CD4-positive, alpha-beta memory T cell (primary cell): Measurements from ENCODE around the gene ITLN1. TPM values are rescaled to one million over a fixed set of nuclear protein-coding genes. Genes with fewer than 3 reads are reported as not detected.

Experiments
- CTCF ChIA-PET: fragments of 350-600 bp; sonication (Branson Sonifier 250); formaldehyde crosslinking; loops from one replicate; lab custom pipeline; 2021; ENCODE audit warnings: inconsistent platforms; ENCODE audit not compliant: partially characterized antibody; lab: Charles Lee
- POLR2A ChIA-PET: fragments of 350-600 bp; sonication (Branson Sonifier 250); formaldehyde crosslinking; loops from one replicate; lab custom pipeline; 2021; ENCODE audit not compliant: partially characterized antibody; lab: Charles Lee
- DNase-seq, 5 donors: peaks; one replicate each; pipeline versions ENCODE4 v3.0.0 to v3.0.0-alpha.2; 2020 to 2022; ENCODE audit warnings: mixed read lengths in 1 of 5
- H3K27ac ChIP-seq: one replicate; pipeline ENCODE4 v1.7.0; 2013; ENCODE audit warnings: low read depth, low read length
- H3K27me3 ChIP-seq: 2 replicates; pipeline ENCODE4 v1.7.0; 2013; ENCODE audit warnings: mild to moderate bottlenecking, low read length, moderate library complexity; ENCODE audit not compliant: insufficient read depth
- H3K36me3 ChIP-seq: 2 replicates; pipeline ENCODE4 v1.7.0; 2013; ENCODE audit warnings: mild to moderate bottlenecking, low read length, moderate library complexity; ENCODE audit not compliant: insufficient read depth
- H3K4me1 ChIP-seq: 2 replicates; pipeline ENCODE4 v1.7.0; 2013; ENCODE audit warnings: mild to moderate bottlenecking, low read length, moderate library complexity; ENCODE audit not compliant: insufficient read depth
- H3K4me3 ChIP-seq, 2 donors: one replicate each; pipeline ENCODE4 v1.7.0; 2013; ENCODE audit warnings: low read length in 2 of 2, mild to moderate bottlenecking in 1 of 2
- H3K9me3 ChIP-seq, 2 donors: one replicate each; pipeline ENCODE4 v1.7.0; 2013; ENCODE audit warnings: low read length in 2 of 2, control low read depth in 1 of 2; ENCODE audit not compliant: control insufficient read depth in 1 of 2
- H3K27ac Mint-ChIP-seq, 7 donors: one replicate each; pipeline ENCODE4 v1.8.0; 2020 to 2021; ENCODE audit warnings: mixed read lengths in 7 of 7, mild to moderate bottlenecking in 6 of 7, inconsistent platforms in 3 of 7, moderate library complexity in 3 of 7
- H3K27me3 Mint-ChIP-seq, 2 donors: one replicate each; pipeline ENCODE4 v1.8.0; 2020 to 2021; ENCODE audit warnings: mixed read lengths in 2 of 2
- H3K36me3 Mint-ChIP-seq, 2 donors: one replicate each; pipeline ENCODE4 v1.8.0; 2020 to 2021; ENCODE audit warnings: mixed read lengths in 2 of 2, inconsistent platforms in 1 of 2, mild to moderate bottlenecking in 1 of 2
- H3K4me1 Mint-ChIP-seq, 4 donors: one replicate each; pipeline ENCODE4 v1.8.0; 2020 to 2021; ENCODE audit warnings: mixed read lengths in 4 of 4, mild to moderate bottlenecking in 1 of 4
- H3K4me3 Mint-ChIP-seq, 8 donors: one replicate each; pipeline ENCODE4 v1.8.0; 2020 to 2021; ENCODE audit warnings: mixed read lengths in 8 of 8, mild to moderate bottlenecking in 7 of 8, moderate library complexity in 6 of 8, inconsistent platforms in 3 of 8
- H3K9me3 Mint-ChIP-seq, 8 donors: one replicate each; pipeline ENCODE4 v1.8.0; 2020 to 2021; ENCODE audit warnings: mixed read lengths in 8 of 8, mild to moderate bottlenecking in 5 of 8, inconsistent platforms in 3 of 8, moderate library complexity in 1 of 8
- intact Hi-C: fragments of 100-400 bp; cut with micrococcal nuclease; formaldehyde crosslinking; loops from one replicate; pipeline ENCODE4 v1.15.1; 2023
- polyA plus RNA-seq, 2 donors: library from polyadenylated mRNA; unstranded; fragments of 300-500 nt; fragmentation: Illumina TruSeq; gene quantifications; one replicate each; pipeline ENCODE4 v1.2.3, GENCODE V29; 2021
- total RNA-seq, 2 experiments: library from RNA; stranded (reverse); gene quantifications; one replicate each; pipeline ENCODE4 v1.2.3, GENCODE V29; 2021

The ITLN1 gene
- total and polyA plus RNA-seq, 4 experiments from 2014 or later = not detected

DNA sequence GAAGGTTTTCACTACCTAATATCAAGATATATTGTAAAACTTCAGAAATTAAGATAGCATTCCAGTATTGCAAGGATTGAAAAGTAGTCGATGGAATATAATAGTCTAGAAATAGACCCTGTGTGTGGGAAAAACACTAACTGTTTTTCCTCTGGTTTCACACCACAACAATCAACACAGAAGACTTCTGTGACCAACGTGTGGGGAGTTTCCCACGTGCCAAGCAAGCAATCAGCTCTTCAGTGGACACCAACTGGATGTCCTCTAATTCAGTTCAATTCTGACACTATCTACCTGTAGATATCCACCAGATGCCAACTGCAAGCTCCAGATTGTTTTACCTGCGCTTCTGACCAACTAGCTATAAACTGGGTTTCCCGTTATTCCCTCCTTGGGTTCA lies 34.4 kb downstream of the ITLN1 start:
- no peak for DNase-seq
- Histone ChIP-seq H3K4me1 (peaks cover 7% of the 10 kb centered on the region), H3K27ac (no peak overlapping the region), H3K4me3 (no peak overlapping the region), H3K36me3 (no peaks in the 10 kb centered on the region), H3K9me3 (no peaks in the 10 kb centered on the region), H3K27me3 (no peaks in the 10 kb centered on the region)
- ChIA-PET CTCF (interaction anchor here (0.7 to 7.3 kb wide), 4 partner anchors 15 to 101 kb away, joined by 3 to 43 read pairs (median 6); no protein-coding TSS in a partner anchor), POLR2A (no interaction called here)
- Mint-ChIP-seq H3K27ac (no peak overlapping the region), H3K9me3 (peaks cover 0 to 2% (median 0%) of the 10 kb centered on the region in 8 donors), H3K4me3 (no peak overlapping the region), H3K4me1 (peaks cover 0 to 2% (median 0%) of the 10 kb centered on the region in 4 donors), H3K27me3 (peaks cover 0 to 5% of the 10 kb centered on the region in 2 donors), H3K36me3 (no peaks in the 10 kb centered on the region)
- intact Hi-C loops = no loop called here

DNA sequence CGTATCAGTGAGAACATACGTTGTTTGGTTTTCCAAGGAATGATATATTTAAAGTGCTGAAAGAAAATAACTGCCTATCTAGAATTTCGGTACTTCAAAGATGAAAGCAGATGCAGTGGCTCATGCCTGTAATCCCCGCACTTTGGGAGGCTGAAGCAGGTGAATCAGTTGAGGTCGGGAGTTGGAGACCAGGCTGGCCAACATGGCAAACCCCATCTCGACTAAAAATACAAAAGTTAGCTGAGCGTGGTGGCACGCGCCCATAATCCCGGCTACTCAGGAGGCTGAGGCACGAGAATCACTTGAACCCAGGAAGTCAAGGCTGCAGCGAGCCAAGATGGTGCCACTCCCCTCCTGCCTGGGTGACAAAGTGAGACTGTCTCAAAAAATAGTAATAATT lies 38.7 kb downstream of the ITLN1 start:
- Histone ChIP-seq H3K9me3 (no peaks in the 10 kb centered on the region), H3K27me3 (no peaks in the 10 kb centered on the region), H3K4me1 (no peaks in the 10 kb centered on the region), H3K27ac (no peak overlapping the region), H3K36me3 (no peaks in the 10 kb centered on the region), H3K4me3 (no peak overlapping the region)
- DNase-seq = no peak
- POLR2A ChIA-PET = no interaction called here
- CTCF ChIA-PET = interaction anchor here (2.3 to 3.3 kb wide), 2 partner anchors 12 to 106 kb away, joined by 7 to 12 read pairs; no protein-coding TSS in a partner anchor
- no peak overlapping the region for H3K27ac Mint-ChIP-seq
- intact Hi-C loops = no loop called here
- peaks cover 0 to 2% (median 0%) of the 10 kb centered on the region in 8 donors for H3K9me3 Mint-ChIP-seq
- no peaks in the 10 kb centered on the region for H3K36me3 Mint-ChIP-seq
- H3K27me3 Mint-ChIP-seq = peaks cover 1 to 7% of the 10 kb centered on the region in 2 donors
- peaks cover 0 to 3% (median under 1%) of the 10 kb centered on the region in 4 donors for H3K4me1 Mint-ChIP-seq
- no peak overlapping the region for H3K4me3 Mint-ChIP-seq

DNA sequence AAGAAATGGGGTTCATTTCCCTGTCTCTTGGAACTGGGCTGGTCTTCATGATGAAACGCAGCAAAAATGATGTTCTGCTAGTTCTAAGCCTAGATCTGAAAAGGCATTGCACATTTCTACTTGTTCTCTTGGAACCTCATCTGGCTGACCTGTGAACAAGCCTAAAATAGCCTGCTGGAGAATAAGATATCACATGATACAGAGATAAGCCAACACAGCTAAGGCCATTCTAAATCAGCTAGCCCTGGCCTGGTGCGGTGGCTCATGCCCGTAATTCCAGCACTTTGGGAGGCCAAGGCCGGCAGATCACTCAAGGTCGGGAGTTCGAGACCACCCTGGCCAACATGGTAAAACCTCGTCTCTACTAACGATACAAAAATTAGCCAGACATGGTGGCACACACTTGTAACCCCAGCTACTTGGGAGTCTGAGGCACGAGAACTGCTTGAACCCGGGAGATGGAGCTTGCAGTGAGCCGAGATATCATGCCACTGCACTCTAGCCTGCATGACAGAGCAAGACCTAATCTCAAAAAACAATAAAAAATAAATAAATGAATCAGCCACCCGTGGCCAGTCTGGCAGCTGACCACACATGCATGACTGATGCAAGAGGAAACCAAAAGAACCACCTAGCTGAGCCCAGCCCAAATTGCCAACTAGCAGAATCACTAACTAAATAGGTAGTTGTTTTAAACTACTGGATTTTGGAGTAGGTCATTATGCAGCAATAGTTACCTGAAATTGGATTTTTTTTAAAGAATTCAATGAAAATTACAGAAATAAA lies 40.3 kb downstream of the ITLN1 start:
- H3K9me3 Mint-ChIP-seq = peaks cover 0 to 2% (median 0%) of the 10 kb centered on the region in 8 donors
- Histone ChIP-seq H3K9me3 (no peaks in the 10 kb centered on the region), H3K4me3 (no peak overlapping the region), H3K4me1 (peaks cover 2% of the 10 kb centered on the region), H3K27ac (no peak overlapping the region), H3K27me3 (no peaks in the 10 kb centered on the region), H3K36me3 (no peaks in the 10 kb centered on the region)
- intact Hi-C loops = no loop called here
- H3K36me3 Mint-ChIP-seq = no peaks in the 10 kb centered on the region
- H3K4me1 Mint-ChIP-seq = peaks cover 3 to 6% (median 4%) of the 10 kb centered on the region in 4 donors
- peaks cover 1 to 7% of the 10 kb centered on the region in 2 donors for H3K27me3 Mint-ChIP-seq
- CTCF ChIA-PET = interaction anchor here (1.0 to 1.6 kb wide), 5 partner anchors 8 to 107 kb away, joined by 3 to 6 read pairs (median 3); no protein-coding TSS in a partner anchor
- POLR2A ChIA-PET = interaction anchor here (1.2 to 1.4 kb wide), 2 partner anchors 49 to 133 kb away, joined by 3 to 4 read pairs; partner anchors contain the start of genes CD48 and LY9
- no peak for DNase-seq
- peak overlapping the region in 1 of 8 donors; percentile 6 for H3K4me3 Mint-ChIP-seq
- no peak overlapping the region for H3K27ac Mint-ChIP-seq

DNA sequence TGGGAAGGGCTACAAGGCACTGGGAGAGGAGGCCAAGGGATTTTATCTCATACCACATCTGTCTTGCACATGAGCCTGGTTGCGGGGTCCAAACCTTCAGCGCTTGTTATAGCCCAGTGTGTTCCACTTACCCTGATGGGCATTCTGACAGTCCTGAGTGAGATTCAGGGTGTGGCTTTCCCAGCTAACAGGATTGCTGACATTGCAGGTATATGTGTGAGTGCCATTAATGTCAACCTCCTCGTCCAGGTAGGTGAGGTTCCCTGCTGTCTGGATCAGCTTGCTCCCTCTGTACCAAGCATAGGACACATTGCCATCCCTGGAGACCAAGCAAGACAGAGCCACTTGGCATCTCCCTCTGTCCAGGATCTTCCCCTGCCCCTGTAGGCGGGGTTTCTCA lies 43.9 kb downstream of the ITLN1 start:
- intact Hi-C loops = no loop called here
- Mint-ChIP-seq H3K4me1 (peaks cover 35 to 40% (median 38%) of the 10 kb centered on the region in 4 donors), H3K9me3 (no peaks in the 10 kb centered on the region), H3K27me3 (peaks cover 1 to 2% of the 10 kb centered on the region in 2 donors), H3K27ac (no peak overlapping the region), H3K36me3 (no peaks in the 10 kb centered on the region), H3K4me3 (no peak overlapping the region)
- no peak for DNase-seq
- Histone ChIP-seq H3K27me3 (no peaks in the 10 kb centered on the region), H3K36me3 (no peaks in the 10 kb centered on the region), H3K4me3 (no peak overlapping the region), H3K4me1 (peaks cover 37% of the 10 kb centered on the region), H3K9me3 (no peaks in the 10 kb centered on the region), H3K27ac (no peak overlapping the region)
- ChIA-PET CTCF (interaction anchor here (1.4 to 10.9 kb wide), 4 partner anchors 9 to 112 kb away, joined by 4 to 369 read pairs (median 6); partner anchors contain the start of gene ITLN2), POLR2A (interaction anchor here (1.0 kb wide), 1 partner anchor 36 kb away, joined by 3 read pairs; no protein-coding TSS in a partner anchor)

DNA sequence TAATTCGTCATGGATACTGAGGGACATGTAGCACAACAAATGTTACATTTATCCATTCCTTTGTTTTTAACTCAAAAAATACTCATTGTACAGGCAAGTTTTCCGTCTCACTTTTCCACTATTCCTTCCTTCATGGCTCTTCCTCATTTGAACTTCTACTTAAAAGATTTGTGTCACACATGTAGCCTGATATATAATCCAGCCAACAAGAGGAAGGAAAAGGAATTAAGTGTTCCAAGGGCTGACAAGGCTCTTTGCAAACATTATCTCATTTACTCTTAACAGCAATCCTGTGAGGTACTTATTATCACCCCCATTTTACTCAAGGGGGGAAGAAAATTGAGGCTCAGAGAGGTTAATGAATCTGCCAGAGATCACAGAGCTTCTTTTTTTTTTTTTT lies 45.2 kb downstream of the ITLN1 start:
- no peak for DNase-seq
- H3K9me3 Mint-ChIP-seq = no peaks in the 10 kb centered on the region
- H3K4me3 Mint-ChIP-seq = peak overlapping the region in 1 of 8 donors; percentile 31
- no peak overlapping the region for H3K27ac ChIP-seq
- intact Hi-C loops = loop anchor here (5.0 kb wide), 1 partner anchor 258 kb away; the partner anchor contains the start of gene KLHDC9
- H3K36me3 Mint-ChIP-seq = no peaks in the 10 kb centered on the region
- no peak overlapping the region for H3K4me3 ChIP-seq
- ChIA-PET POLR2A (interaction anchor here (0.6 to 7.4 kb wide), 3 partner anchors 42 to 363 kb away, joined by 3 to 85 read pairs (median 3); partner anchors contain the start of gene LY9), CTCF (interaction anchor here (0.7 to 10.9 kb wide), 4 partner anchors 42 to 132 kb away, joined by 3 to 369 read pairs (median 94); partner anchors contain the start of genes ITLN1 and ITLN2)
- H3K4me1 Mint-ChIP-seq = peaks cover 41 to 53% (median 49%) of the 10 kb centered on the region in 4 donors
- H3K36me3 ChIP-seq = no peaks in the 10 kb centered on the region
- peaks cover 1 to 2% of the 10 kb centered on the region in 2 donors for H3K27me3 Mint-ChIP-seq
- no peaks in the 10 kb centered on the region for H3K27me3 ChIP-seq
- H3K27ac Mint-ChIP-seq = peak overlapping the region in 6 of 7 donors; percentile 3 to 99 (median 72)
- peaks cover 48% of the 10 kb centered on the region for H3K4me1 ChIP-seq
- H3K9me3 ChIP-seq = no peaks in the 10 kb centered on the region

DNA sequence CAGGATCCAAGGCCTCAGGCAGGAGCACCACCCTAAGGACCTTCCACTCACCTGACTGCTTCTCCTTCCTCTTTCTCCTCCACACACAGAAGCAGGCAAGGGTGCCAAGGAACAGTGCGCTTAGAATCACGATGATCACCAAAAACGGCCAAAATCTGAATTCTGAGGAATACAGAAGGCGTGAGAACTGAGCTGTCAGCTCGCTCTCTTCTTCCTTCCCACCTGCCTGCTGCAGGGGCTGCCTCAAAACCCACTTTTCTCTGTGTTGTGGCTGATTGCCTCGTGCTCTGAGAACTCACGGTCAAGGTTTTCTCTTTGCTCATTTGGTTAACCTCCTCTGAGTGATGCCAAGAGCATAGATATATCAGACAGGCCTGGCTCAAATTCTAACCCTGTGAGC lies 46.1 kb downstream of the ITLN1 start:
- H3K36me3 ChIP-seq = no peaks in the 10 kb centered on the region

More for the DNA sequence above, 46.1 kb downstream of the ITLN1 start:
- peak in 1 of 5 donors; percentile 21 for DNase-seq
- H3K27me3 Mint-ChIP-seq = peaks cover 1 to 2% of the 10 kb centered on the region in 2 donors
- H3K9me3 Mint-ChIP-seq = no peaks in the 10 kb centered on the region
- H3K9me3 ChIP-seq = no peaks in the 10 kb centered on the region
- H3K4me3 Mint-ChIP-seq = peak overlapping the region in 7 of 8 donors; percentile 17 to 88 (median 71)
- ChIA-PET POLR2A (interaction anchor here (2.1 to 7.4 kb wide), 2 partner anchors 38 to 41 kb away, joined by 10 to 85 read pairs; partner anchors contain the start of gene LY9), CTCF (interaction anchor here (1.5 to 10.9 kb wide), 6 partner anchors 43 to 158 kb away, joined by 3 to 369 read pairs (median 61); partner anchors contain the start of genes ITLN1 and ITLN2)
- H3K4me1 Mint-ChIP-seq = peaks cover 43 to 57% (median 52%) of the 10 kb centered on the region in 4 donors
- no peaks in the 10 kb centered on the region for H3K36me3 Mint-ChIP-seq
- H3K4me3 ChIP-seq = no peak overlapping the region
- peak overlapping the region; percentile 92 to 99 (median 94) for H3K27ac Mint-ChIP-seq
- no peaks in the 10 kb centered on the region for H3K27me3 ChIP-seq
- intact Hi-C loops = loop anchor here (5.0 kb wide), 1 partner anchor 258 kb away; the partner anchor contains the start of gene KLHDC9
- H3K27ac ChIP-seq = peak overlapping the region; percentile 60
- peaks cover 48% of the 10 kb centered on the region for H3K4me1 ChIP-seq
